Ovary (tissue), 3 donors: ENCODE data around the gene TTC16.

Experiments
- CTCF ChIP-seq, 3 donors: fragments of 450-650 bp in 2 of 3; fragments of 200-600 bp in 1 of 3; IDR thresholded peaks; one replicate each; pipeline versions ENCODE4 v1.5.1 to v1.8.0; 2016 to 2022; ENCODE audit warnings: antibody characterized with exemption in 3 of 3, mild to moderate bottlenecking in 1 of 3
- EP300 ChIP-seq: sonication (generic); formaldehyde crosslinking; IDR thresholded peaks from one replicate; pipeline ENCODE4 v1.6.1; 2017; ENCODE audit warnings: antibody characterized with exemption
- POLR2A ChIP-seq: fragments of 450-650 bp; IDR thresholded peaks from one replicate; pipeline ENCODE4 v1.6.1; 2017; ENCODE audit warnings: antibody characterized with exemption, mild to moderate bottlenecking, moderate library complexity
- donor health status: DM: no; HTN: no; CAD: no.

- TF ChIP-seq CTCF (IDR thresholded peaks at IDR 0.05), result no peak
- no peak for TF ChIP-seq POLR2A
- TF ChIP-seq EP300, result no peak
Measured at GRCh38 chr9:127700594-127701255, 15.2 kb upstream of the TTC16 start.
